H1 (cell line): ENCODE data around the gene CHD9. TPM values are rescaled to one million over a fixed set of nuclear protein-coding genes. Genes with fewer than 3 reads are reported as not detected.

Source experiments
- CHD7 ChIP-seq: fragments of 300-600 bp; sonication (generic); IDR thresholded peaks from 2 replicates; pipeline ENCODE4 v1.7.1; 2012; ENCODE audit warnings: low read length, moderate library complexity, mild to moderate bottlenecking, inconsistent platforms; ENCODE audit not compliant: insufficient replicate concordance
- CTBP2 ChIP-seq: IDR thresholded peaks from 2 replicates; pipeline ENCODE4 v1.7.0; 2011; ENCODE audit warnings: borderline replicate concordance, mild to moderate bottlenecking, moderate library complexity, mixed read lengths, low read length; ENCODE audit not compliant: insufficient read depth, insufficient read length
- EP300 ChIP-seq, 2 experiments: IDR thresholded peaks; 1 replicate in 1 of 2; 2 replicates in 1 of 2; pipeline ENCODE4 v1.6.1; 2011 to 2012; ENCODE audit warnings: low read depth in 2 of 2, low read length in 2 of 2, mild to moderate bottlenecking in 2 of 2, borderline replicate concordance in 1 of 2, inconsistent platforms in 1 of 2, moderate library complexity in 1 of 2
- KDM4A ChIP-seq: IDR thresholded peaks from one replicate; pipeline ENCODE4 v1.7.1; 2012; ENCODE audit warnings: low read depth, mild to moderate bottlenecking, moderate library complexity, low read length, inconsistent platforms; ENCODE audit not compliant: severe bottlenecking
- MAX ChIP-seq: IDR thresholded peaks from 2 replicates; pipeline ENCODE4 v1.6.1; 2012; ENCODE audit warnings: inconsistent platforms
- NANOG ChIP-seq: IDR thresholded peaks from 2 replicates; pipeline ENCODE4 v1.6.1; 2011; ENCODE audit warnings: low read length, low read depth, mild to moderate bottlenecking, inconsistent platforms; ENCODE audit not compliant: insufficient read depth, poor library complexity, severe bottlenecking
- PHF8 ChIP-seq: fragments of 200-600 bp; sonication (generic); conservative IDR thresholded peaks from 2 replicates; pipeline ENCODE4 v1.7.1; 2012; ENCODE audit warnings: low read depth, mild to moderate bottlenecking, inconsistent platforms, low read length, moderate library complexity
- SAP30 ChIP-seq: fragments of 300-600 bp; sonication (generic); IDR thresholded peaks from 2 replicates; pipeline ENCODE4 v1.7.1; 2012; ENCODE audit warnings: low read length, moderate library complexity, mild to moderate bottlenecking, inconsistent platforms; ENCODE audit not compliant: insufficient read depth, insufficient replicate concordance
- SUZ12 ChIP-seq: fragments of 200-600 bp; sonication (generic); IDR thresholded peaks from 2 replicates; pipeline ENCODE4 v1.6.1; 2012; ENCODE audit warnings: mild to moderate bottlenecking, inconsistent platforms, low read length, moderate library complexity, mixed read lengths
- polyA plus RNA-seq, 7 experiments: library from polyadenylated mRNA; depleted of rRNA in 3 of 7; stranded (reverse) in 5 of 7; unstranded in 2 of 7; fragments of >200 nt in 5 of 7; fragments of 200-250 nt in 2 of 7; gene quantifications; 1 replicate in 5 of 7; 2 replicates in 1 of 7; 4 replicates in 1 of 7; pipeline versions ENCODE4 v1.2.1 to v1.2.3, GENCODE V29; 2011 to 2013; ENCODE audit warnings: missing spikeins in 2 of 7, mixed read lengths in 2 of 7
- total RNA-seq: library from RNA; stranded (reverse); fragmentation: NEBNext Ultra II Directional; extraction: Animal tissue kit (Norgen Biotek cat#: 25700); gene quantifications from 2 replicates; pipeline ENCODE4 v1.2.1, GENCODE V29; 2021

CHD9 gene
- total and polyA plus RNA-seq, 2 of the 8 experiments (the other 6 are each of a cell fraction or from before 2014, with no cell fraction given), result 9.9 to 32.4 TPM

GRCh38 chr16:53094013-53094630 lies 39.3 kb downstream of the CHD9 start (continued):
- TF ChIP-seq CHD7 (no peak), SUZ12 (no peak), CTBP2 (no peak), NANOG (no peak), PHF8 (no peak), EP300 (IDR thresholded peaks at IDR 0.05; ENCODE audit: borderline replicate concordance in 1 of 2, low read depth in 2 of 2, low read length in 2 of 2) (no peak), SAP30 (no peak), KDM4A (no peak), MAX (no peak)
